Type B pancreatic cell (in vitro differentiated cells): ENCODE data around the gene METTL25B. TPM values are rescaled to one million over a fixed set of nuclear protein-coding genes. Genes with fewer than 3 reads are reported as not detected.

ENCODE experiments used
- DNase-seq: peaks from one replicate; pipeline ENCODE4 v3.0.0; 2021; ENCODE audit warnings: mixed read lengths; ENCODE audit not compliant: unreplicated experiment; ENCODE audit errors: extremely low spot score
- H3K27ac Mint-ChIP-seq: 2 replicates; pipeline ENCODE4 v1.8.0; 2021; ENCODE audit warnings: mild to moderate bottlenecking, mixed read lengths
- H3K27me3 Mint-ChIP-seq: 2 replicates; pipeline ENCODE4 v1.8.0; 2021; ENCODE audit warnings: mixed read lengths
- H3K36me3 Mint-ChIP-seq: 2 replicates; pipeline ENCODE4 v1.8.0; 2021; ENCODE audit warnings: mixed read lengths
- H3K4me1 Mint-ChIP-seq: one replicate; pipeline ENCODE4 v1.8.0; 2021; ENCODE audit warnings: mixed read lengths; ENCODE audit not compliant: unreplicated experiment
- H3K4me3 Mint-ChIP-seq: 2 replicates; pipeline ENCODE4 v1.8.0; 2021; ENCODE audit warnings: mild to moderate bottlenecking, mixed read lengths
- H3K9me3 Mint-ChIP-seq: 2 replicates; pipeline ENCODE4 v1.8.0; 2021; ENCODE audit warnings: mixed read lengths
- total RNA-seq: library from RNA; stranded (reverse); gene quantifications from 2 replicates; pipeline ENCODE4 v1.2.1, GENCODE V29; 2021; ENCODE audit warnings: low replicate concordance
- TF ChIP-seq, protein P1 (sequence below): fragments of 200-600 bp; sonication (generic); conservative IDR thresholded peaks from 2 replicates; pipeline ENCODE4 v1.5.0; 2021; ENCODE audit warnings: antibody characterized with exemption, mild to moderate bottlenecking

METTL25B gene
- total RNA-seq, 1 donor from 2014 or later, result 35.2 TPM

DNA sequence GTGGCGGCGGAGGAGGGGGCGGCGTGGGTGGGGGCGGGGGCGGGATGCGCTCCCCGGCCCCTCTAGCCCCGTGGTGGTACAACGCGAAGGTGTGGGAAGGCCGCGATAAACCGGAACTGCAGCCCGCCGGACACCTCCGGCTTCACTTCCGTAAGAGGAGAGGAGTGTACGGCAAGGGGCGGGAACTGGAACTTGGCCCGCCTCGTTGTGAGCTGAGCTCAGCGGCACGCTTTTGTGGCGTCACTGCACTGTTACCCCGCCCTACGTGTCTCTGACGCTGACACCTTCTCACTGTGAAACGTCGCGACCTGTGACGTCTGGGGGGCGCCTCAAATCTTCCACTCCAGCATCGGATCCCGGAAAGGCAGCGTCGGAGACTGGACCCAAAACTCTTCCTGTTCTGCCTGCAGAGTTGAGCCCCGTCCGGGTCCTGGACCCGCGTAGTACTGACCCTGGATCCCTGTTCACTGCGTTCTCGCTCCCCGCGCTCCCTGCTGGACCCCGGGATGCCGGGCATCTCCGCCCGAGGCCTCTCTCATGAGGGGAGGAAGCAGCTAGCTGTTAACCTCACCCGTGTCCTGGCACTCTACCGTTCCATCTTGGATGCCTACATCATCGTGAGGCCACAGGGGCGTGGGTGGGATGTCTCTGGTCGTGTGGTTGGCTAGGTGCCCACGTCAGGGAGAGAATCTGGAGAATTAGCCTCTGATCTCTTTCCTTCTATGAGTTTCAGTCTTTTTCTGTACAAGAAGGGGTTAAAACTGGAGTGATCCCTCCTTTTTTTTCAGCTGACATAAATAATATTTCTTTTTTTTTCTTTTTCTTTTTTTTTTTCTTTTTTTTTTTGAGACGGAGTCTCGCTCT is 562 bp downstream of the METTL25B start, which contains the start of gene ISG20L2:
Gene ISG20L2 (minus strand): TSS at position 168 of the 864 bp plus-strand sequence. CDS start 1,114 bp downstream, outside the sequence.
- Mint-ChIP-seq H3K27ac (peak within 1 kb of the TSS; percentile 98), H3K4me3 (no peak within 1 kb of the TSS), H3K9me3 (no peaks in the 10 kb centered on the region), H3K4me1 (peaks cover 22% of the 10 kb centered on the region), H3K27me3 (no peaks in the 10 kb centered on the region), H3K36me3 (peaks cover 6% of the 10 kb centered on the region)
- TF ChIP-seq, protein P1, sequence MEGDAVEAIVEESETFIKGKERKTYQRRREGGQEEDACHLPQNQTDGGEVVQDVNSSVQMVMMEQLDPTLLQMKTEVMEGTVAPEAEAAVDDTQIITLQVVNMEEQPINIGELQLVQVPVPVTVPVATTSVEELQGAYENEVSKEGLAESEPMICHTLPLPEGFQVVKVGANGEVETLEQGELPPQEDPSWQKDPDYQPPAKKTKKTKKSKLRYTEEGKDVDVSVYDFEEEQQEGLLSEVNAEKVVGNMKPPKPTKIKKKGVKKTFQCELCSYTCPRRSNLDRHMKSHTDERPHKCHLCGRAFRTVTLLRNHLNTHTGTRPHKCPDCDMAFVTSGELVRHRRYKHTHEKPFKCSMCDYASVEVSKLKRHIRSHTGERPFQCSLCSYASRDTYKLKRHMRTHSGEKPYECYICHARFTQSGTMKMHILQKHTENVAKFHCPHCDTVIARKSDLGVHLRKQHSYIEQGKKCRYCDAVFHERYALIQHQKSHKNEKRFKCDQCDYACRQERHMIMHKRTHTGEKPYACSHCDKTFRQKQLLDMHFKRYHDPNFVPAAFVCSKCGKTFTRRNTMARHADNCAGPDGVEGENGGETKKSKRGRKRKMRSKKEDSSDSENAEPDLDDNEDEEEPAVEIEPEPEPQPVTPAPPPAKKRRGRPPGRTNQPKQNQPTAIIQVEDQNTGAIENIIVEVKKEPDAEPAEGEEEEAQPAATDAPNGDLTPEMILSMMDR, result no peak
- DNase-seq, result peak; percentile 89

DNA sequence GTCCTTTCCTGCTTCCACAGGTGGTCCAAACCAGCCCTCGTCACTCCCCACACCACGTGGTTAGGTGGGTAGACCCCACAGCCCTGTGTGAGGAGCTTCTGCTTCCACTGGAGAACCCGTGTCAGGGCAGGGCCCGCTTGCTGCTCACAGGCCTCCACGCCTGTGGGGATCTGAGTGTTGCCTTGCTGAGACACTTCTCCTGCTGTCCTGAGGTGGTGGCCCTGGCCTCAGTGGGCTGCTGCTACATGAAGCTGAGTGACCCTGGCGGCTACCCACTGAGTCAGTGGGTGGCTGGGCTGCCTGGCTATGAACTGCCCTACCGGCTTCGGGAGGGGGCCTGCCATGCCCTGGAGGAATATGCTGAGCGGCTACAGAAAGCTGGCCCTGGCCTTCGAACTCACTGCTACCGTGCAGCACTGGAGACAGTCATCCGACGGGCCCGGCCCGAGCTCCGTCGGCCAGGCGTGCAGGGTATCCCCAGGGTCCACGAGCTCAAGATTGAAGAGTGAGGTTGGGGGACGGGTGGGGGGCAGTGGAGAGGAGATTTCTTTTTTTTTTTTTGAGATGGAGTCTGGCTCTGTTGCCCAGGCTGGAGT is 5.8 kb downstream of the METTL25B start:
- H3K27ac Mint-ChIP-seq, result no peak overlapping the region
- no peaks in the 10 kb centered on the region for H3K27me3 Mint-ChIP-seq
- peaks cover 7% of the 10 kb centered on the region for H3K36me3 Mint-ChIP-seq
- H3K9me3 Mint-ChIP-seq, result no peaks in the 10 kb centered on the region
- H3K4me1 Mint-ChIP-seq, result peaks cover 15% of the 10 kb centered on the region
- no peak overlapping the region for H3K4me3 Mint-ChIP-seq
- no peak for DNase-seq
- TF ChIP-seq, protein P1, result no peak

DNA sequence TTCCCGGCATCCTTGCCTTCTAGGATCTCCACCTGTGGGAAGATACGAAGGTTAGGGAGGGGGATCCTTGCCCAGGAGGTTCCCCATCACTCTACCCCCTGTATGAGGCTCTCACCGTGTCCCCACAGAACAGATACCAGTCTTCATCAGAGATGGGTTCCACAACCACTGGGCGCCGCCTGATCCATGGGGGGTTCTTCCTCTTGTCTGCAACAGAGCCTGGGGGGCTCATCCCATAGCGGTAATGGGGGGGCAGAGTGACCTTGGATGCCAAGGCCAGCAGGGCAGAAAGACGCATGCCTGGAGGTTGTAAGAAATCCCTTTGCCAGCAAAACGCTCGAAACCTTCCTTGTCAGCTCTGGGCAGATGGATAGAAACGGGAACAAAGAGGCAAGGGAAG is 10.1 kb downstream of the METTL25B start:
- TF ChIP-seq, protein P1, result no peak
- H3K9me3 Mint-ChIP-seq, result no peaks in the 10 kb centered on the region
- H3K27me3 Mint-ChIP-seq, result no peaks in the 10 kb centered on the region
- peak overlapping the region; percentile 74 for H3K4me3 Mint-ChIP-seq
- H3K27ac Mint-ChIP-seq, result peak overlapping the region; percentile 15
- H3K4me1 Mint-ChIP-seq, result peaks cover 30% of the 10 kb centered on the region
- DNase-seq, result no peak
- H3K36me3 Mint-ChIP-seq, result peaks cover 10% of the 10 kb centered on the region

DNA sequence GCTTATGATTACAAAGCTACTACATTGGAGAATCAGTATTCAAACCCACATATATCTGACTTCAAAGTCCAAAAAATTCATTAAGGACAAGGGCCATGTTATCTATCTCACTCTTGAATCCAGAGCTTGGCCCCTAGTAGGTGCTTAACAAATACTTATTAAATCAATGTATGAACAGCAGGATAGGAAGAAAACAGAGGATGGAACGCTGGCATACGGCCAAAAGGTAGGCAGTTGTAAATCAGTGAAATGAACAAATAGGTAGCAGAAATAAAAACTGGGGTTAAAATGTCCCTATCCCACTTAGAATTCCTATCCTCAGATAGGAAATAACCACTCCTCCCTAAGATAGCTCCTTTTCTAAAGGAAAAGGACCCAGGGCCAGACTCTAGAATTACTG is 10.6 kb downstream of the METTL25B start:
- Mint-ChIP-seq H3K9me3 (no peaks in the 10 kb centered on the region), H3K4me3 (peak overlapping the region; percentile 74)

DNA sequence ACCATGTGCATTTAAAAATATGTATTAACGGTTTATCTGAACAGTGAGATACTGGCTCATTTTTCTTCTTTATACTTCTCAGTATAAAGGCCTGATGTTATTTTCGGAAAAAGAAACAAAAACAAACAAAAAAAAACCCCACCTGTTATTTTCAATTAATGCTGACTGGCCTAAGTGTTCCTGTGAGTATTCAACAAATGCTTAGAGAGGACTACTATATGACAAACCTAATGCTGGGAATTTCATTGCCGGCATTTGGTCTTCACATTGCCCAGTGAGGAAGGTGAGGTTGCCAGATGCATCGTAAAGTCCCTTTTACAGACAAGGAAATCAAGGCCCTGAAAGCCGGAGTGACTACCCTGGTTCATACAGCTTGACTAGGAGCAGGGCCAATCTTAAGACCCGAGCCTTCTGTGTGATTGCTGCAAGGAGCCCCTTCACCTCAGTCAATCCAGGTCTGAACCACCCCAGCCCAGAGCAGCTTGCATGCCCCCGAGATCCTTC is 12.0 kb downstream of the METTL25B start:
- TF ChIP-seq, protein P1, result no peak
- Mint-ChIP-seq H3K27me3 (no peaks in the 10 kb centered on the region), H3K36me3 (peaks cover 10% of the 10 kb centered on the region)

More for the DNA sequence above, 10.6 kb downstream of the METTL25B start:
- Mint-ChIP-seq H3K27ac (peak overlapping the region; percentile 15), H3K27me3 (no peaks in the 10 kb centered on the region), H3K36me3 (peaks cover 10% of the 10 kb centered on the region), H3K4me1 (peaks cover 30% of the 10 kb centered on the region)
- TF ChIP-seq, protein P1, result no peak
- DNase-seq, result no peak

More for the DNA sequence above, 12.0 kb downstream of the METTL25B start:
- Mint-ChIP-seq H3K27ac (peak overlapping the region; percentile 96), H3K4me3 (peak overlapping the region; percentile 97), H3K9me3 (no peaks in the 10 kb centered on the region), H3K4me1 (peaks cover 32% of the 10 kb centered on the region)
- DNase-seq, result no peak
